Caco-2 (cell line): ENCODE measurements around the gene GRIN2A. TPM values are rescaled to one million over a fixed set of nuclear protein-coding genes. Genes with fewer than 3 reads are reported as not detected.

Experiments used
- BruUV-seq: library from RNA; stranded (reverse); fragments of 400-500 nt; replicated peaks from 2 replicates; lab custom pipeline; 2021; lab: Mats Ljungman, UMichigan
- CTCF ChIA-PET: fragments of 300-600 bp; sonication (Branson Sonifier 250); formaldehyde crosslinking; loops from one replicate; lab custom pipeline; 2022; ENCODE audit warnings: antibody characterized with exemption; lab: Charles Lee
- POLR2A ChIA-PET: fragments of 300-600 bp; sonication (Branson Sonifier 250); formaldehyde crosslinking; loops from one replicate; lab custom pipeline; 2022; ENCODE audit warnings: antibody characterized with exemption; lab: Charles Lee
- DNase-seq, 2 experiments: peaks; one replicate each; pipeline versions ENCODE4 v3.0.0 to v3.0.0-alpha.2; 2020 to 2022
- H3K27me3 ChIP-seq: replicated peaks from 2 replicates; pipeline ENCODE4 v1.6.0; 2011; ENCODE audit warnings: low read length; ENCODE audit not compliant: control insufficient read depth, insufficient read depth
- H3K36me3 ChIP-seq: 2 replicates; pipeline ENCODE4 v1.5.1; 2011; ENCODE audit warnings: low read length; ENCODE audit not compliant: control insufficient read depth, insufficient read depth
- H3K4me1 ChIP-seq: fragments of 250-450 bp; sonication (Bioruptor Pico); 2 replicates; pipeline ENCODE4 v1.5.1; 2020; ENCODE audit warnings: mild to moderate bottlenecking
- H3K4me3 ChIP-seq: 2 replicates; pipeline ENCODE4 v1.5.1; 2011; ENCODE audit warnings: low read depth, mild to moderate bottlenecking, control low read depth, low read length
- H3K9me3 ChIP-seq: fragments of 250-450 bp; sonication (Bioruptor Pico); 2 replicates; pipeline ENCODE4 v1.5.1; 2020; ENCODE audit warnings: mild to moderate bottlenecking, moderate library complexity
- H3K27ac Mint-ChIP-seq: one replicate; pipeline ENCODE4 v1.8.0; 2022; ENCODE audit warnings: mixed read lengths; ENCODE audit not compliant: unreplicated experiment
- H3K27me3 Mint-ChIP-seq: one replicate; pipeline ENCODE4 v1.8.0; 2022; ENCODE audit warnings: mixed read lengths; ENCODE audit not compliant: insufficient read depth, unreplicated experiment
- H3K36me3 Mint-ChIP-seq: one replicate; pipeline ENCODE4 v1.8.0; 2022; ENCODE audit warnings: mild to moderate bottlenecking, mixed read lengths; ENCODE audit not compliant: insufficient read depth, unreplicated experiment
- H3K4me1 Mint-ChIP-seq: one replicate; pipeline ENCODE4 v1.8.0; 2022; ENCODE audit warnings: low read depth, mixed read lengths; ENCODE audit not compliant: unreplicated experiment
- H3K4me3 Mint-ChIP-seq: one replicate; pipeline ENCODE4 v1.8.0; 2022; ENCODE audit warnings: mild to moderate bottlenecking, moderate library complexity, mixed read lengths; ENCODE audit not compliant: unreplicated experiment
- H3K9me3 Mint-ChIP-seq: one replicate; pipeline ENCODE4 v1.8.0; 2022; ENCODE audit warnings: mixed read lengths; ENCODE audit not compliant: unreplicated experiment
- CTCF ChIP-seq, 2 experiments: fragments of 200-600 bp in 1 of 2; IDR thresholded peaks; 1 replicate in 1 of 2; 2 replicates in 1 of 2; pipeline versions ENCODE4 v1.5.1 to v1.8.0; 2011 to 2022; ENCODE audit warnings: antibody characterized with exemption in 1 of 2, control low read depth in 1 of 2, inconsistent platforms in 1 of 2, low read depth in 1 of 2, low read length in 1 of 2, mild to moderate bottlenecking in 1 of 2, moderate library complexity in 1 of 2; ENCODE audit not compliant: insufficient read depth in 1 of 2, severe bottlenecking in 1 of 2, unreplicated experiment in 1 of 2
- intact Hi-C: fragments of 100-400 bp; cut with micrococcal nuclease; formaldehyde crosslinking; loops from one replicate; pipeline ENCODE4 v1.10.0; 2022; ENCODE audit not compliant: unreplicated experiment
- total RNA-seq: library from RNA; stranded (reverse); gene quantifications from 2 replicates; pipeline ENCODE4 v1.2.3, GENCODE V29; 2022

The GRIN2A gene
- total RNA-seq, 1 experiment from 2014 or later: 0.54 TPM

DNA sequence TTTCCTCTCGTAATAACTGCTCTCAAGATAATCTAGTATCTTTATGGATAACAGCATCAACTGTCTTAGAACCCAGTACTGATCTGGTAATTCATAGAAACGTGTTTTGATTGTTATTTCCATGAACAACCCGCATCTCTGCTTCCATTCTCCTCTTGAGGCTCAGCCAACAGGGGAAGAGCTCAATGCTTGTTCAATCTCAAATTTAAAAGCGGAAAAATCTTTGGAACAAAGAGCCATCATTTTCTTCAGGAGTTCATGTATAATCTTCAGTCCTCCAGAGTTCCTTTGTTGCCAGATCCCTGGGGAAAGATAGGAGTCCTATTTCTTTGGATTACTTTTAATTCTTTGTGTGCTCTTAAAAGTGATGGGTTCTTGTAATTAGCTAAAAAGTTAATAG, 319.9 kb downstream of the GRIN2A start:
- Mint-ChIP-seq H3K36me3 (no peaks in the 10 kb centered on the region), H3K27ac (no peak overlapping the region), H3K4me1 (no peaks in the 10 kb centered on the region), H3K27me3 (peaks cover 5% of the 10 kb centered on the region), H3K4me3 (no peak overlapping the region), H3K9me3 (no peaks in the 10 kb centered on the region)
- Histone ChIP-seq H3K4me3 (no peak overlapping the region), H3K4me1 (no peaks in the 10 kb centered on the region), H3K27me3 (no peaks in the 10 kb centered on the region), H3K36me3 (no peaks in the 10 kb centered on the region), H3K9me3 (peaks cover 3% of the 10 kb centered on the region; the same call in 1 of the 2 replicates)
- POLR2A ChIA-PET: no interaction called here
- TF ChIP-seq CTCF (IDR thresholded peaks at IDR 0.05; ENCODE audit: insufficient read depth in 1 of 2, low read depth in 1 of 2, low read length in 1 of 2, severe bottlenecking in 1 of 2, unreplicated experiment in 1 of 2): no peak
- intact Hi-C loops: no loop called here
- DNase-seq: no peak
- no TSS peak for BruUV-seq
- CTCF ChIA-PET: interaction anchor here (0.5 kb wide), 1 partner anchor 85 kb away, joined by 3 read pairs; no protein-coding TSS in a partner anchor

GRCh38 chr16:9860876-9861275, 321.4 kb downstream of the GRIN2A start:
- Mint-ChIP-seq H3K27me3 (peaks cover 5% of the 10 kb centered on the region), H3K9me3 (no peaks in the 10 kb centered on the region), H3K4me1 (no peaks in the 10 kb centered on the region), H3K36me3 (no peaks in the 10 kb centered on the region), H3K4me3 (no peak overlapping the region), H3K27ac (no peak overlapping the region)
- ChIA-PET POLR2A (no interaction called here), CTCF (no interaction called here)
- intact Hi-C loops: no loop called here
- H3K36me3 ChIP-seq: no peaks in the 10 kb centered on the region
- H3K9me3 ChIP-seq: peaks cover 3% of the 10 kb centered on the region; the same call in 1 of the 2 replicates
- TF ChIP-seq CTCF (IDR thresholded peaks at IDR 0.05; ENCODE audit: insufficient read depth in 1 of 2, low read depth in 1 of 2, low read length in 1 of 2, severe bottlenecking in 1 of 2, unreplicated experiment in 1 of 2): no peak
- H3K4me3 ChIP-seq: no peak overlapping the region
- no TSS peak for BruUV-seq
- DNase-seq: no peak
- no peaks in the 10 kb centered on the region for H3K4me1 ChIP-seq
- no peaks in the 10 kb centered on the region for H3K27me3 ChIP-seq

GRCh38 chr16:9859701-9860327, 322.4 kb downstream of the GRIN2A start:
- Histone ChIP-seq H3K27me3 (no peaks in the 10 kb centered on the region), H3K36me3 (no peaks in the 10 kb centered on the region), H3K9me3 (peaks cover 3% of the 10 kb centered on the region; the same call in 1 of the 2 replicates), H3K4me3 (no peak overlapping the region), H3K4me1 (no peaks in the 10 kb centered on the region)
- TF ChIP-seq CTCF (IDR thresholded peaks at IDR 0.05; ENCODE audit: insufficient read depth in 1 of 2, low read depth in 1 of 2, low read length in 1 of 2, severe bottlenecking in 1 of 2, unreplicated experiment in 1 of 2): no peak
- intact Hi-C loops: no loop called here
- BruUV-seq: no TSS peak
- no peaks in the 10 kb centered on the region for H3K4me1 Mint-ChIP-seq
- H3K36me3 Mint-ChIP-seq: no peaks in the 10 kb centered on the region
- H3K9me3 Mint-ChIP-seq: no peaks in the 10 kb centered on the region
- ChIA-PET POLR2A (no interaction called here), CTCF (no interaction called here)
- H3K4me3 Mint-ChIP-seq: no peak overlapping the region
- peaks cover 5% of the 10 kb centered on the region for H3K27me3 Mint-ChIP-seq
- H3K27ac Mint-ChIP-seq: no peak overlapping the region
- no peak for DNase-seq
